H1 (cell line): ENCODE data around the gene S100A11. TPM values are rescaled to one million over a fixed set of nuclear protein-coding genes. Genes with fewer than 3 reads are reported as not detected.

Experiments used
- CBX5 ChIP-seq: fragments of 300-800, 300-1000 bp; sonication (generic); IDR thresholded peaks from 2 replicates; pipeline ENCODE4 v1.7.1; 2016; ENCODE audit warnings: antibody characterized with exemption, low read length, low read depth
- CHD7 ChIP-seq: fragments of 300-600 bp; sonication (generic); IDR thresholded peaks from 2 replicates; pipeline ENCODE4 v1.7.1; 2012; ENCODE audit warnings: low read length, moderate library complexity, mild to moderate bottlenecking, inconsistent platforms; ENCODE audit not compliant: insufficient replicate concordance
- EGR1 ChIP-seq: IDR thresholded peaks from 2 replicates; pipeline ENCODE4 v1.6.1; 2011; ENCODE audit warnings: low read depth, low read length, borderline replicate concordance
- EP300 ChIP-seq, 2 experiments: IDR thresholded peaks; 1 replicate in 1 of 2; 2 replicates in 1 of 2; pipeline ENCODE4 v1.6.1; 2011 to 2012; ENCODE audit warnings: low read depth in 2 of 2, low read length in 2 of 2, mild to moderate bottlenecking in 2 of 2, borderline replicate concordance in 1 of 2, inconsistent platforms in 1 of 2, moderate library complexity in 1 of 2
- EZH2 ChIP-seq: fragments of 200-600 bp; sonication (generic); IDR thresholded peaks from 2 replicates; pipeline ENCODE4 v1.7.1; 2012; ENCODE audit warnings: low read depth, mild to moderate bottlenecking, moderate library complexity, low read length, inconsistent platforms; ENCODE audit not compliant: severe bottlenecking
- HDAC6 ChIP-seq: IDR thresholded peaks from one replicate; pipeline ENCODE4 v1.7.1; 2012; ENCODE audit warnings: low read depth, mild to moderate bottlenecking, inconsistent platforms, low read length, moderate library complexity
- RBBP5 ChIP-seq: IDR thresholded peaks from 2 replicates; pipeline ENCODE4 v1.7.1; 2012; ENCODE audit warnings: low read depth, mild to moderate bottlenecking, inconsistent platforms, low read length, moderate library complexity, borderline replicate concordance
- SP2 ChIP-seq: IDR thresholded peaks from 2 replicates; pipeline ENCODE4 v1.6.1; 2012; ENCODE audit warnings: mild to moderate bottlenecking, low read length, inconsistent platforms
- TAF1 ChIP-seq: IDR thresholded peaks from 2 replicates; pipeline ENCODE4 v1.6.1; 2011; ENCODE audit warnings: mild to moderate bottlenecking, low read depth, low read length
- polyA plus RNA-seq, 7 experiments: library from polyadenylated mRNA; depleted of rRNA in 3 of 7; stranded (reverse) in 5 of 7; unstranded in 2 of 7; fragments of >200 nt in 5 of 7; fragments of 200-250 nt in 2 of 7; gene quantifications; 1 replicate in 5 of 7; 2 replicates in 1 of 7; 4 replicates in 1 of 7; pipeline versions ENCODE4 v1.2.1 to v1.2.3, GENCODE V29; 2011 to 2013; ENCODE audit warnings: missing spikeins in 2 of 7, mixed read lengths in 2 of 7
- total RNA-seq: library from RNA; stranded (reverse); fragmentation: NEBNext Ultra II Directional; extraction: Animal tissue kit (Norgen Biotek cat#: 25700); gene quantifications from 2 replicates; pipeline ENCODE4 v1.2.1, GENCODE V29; 2021

The S100A11 gene
- total and polyA plus RNA-seq, 2 of the 8 experiments (the other 6 are each of a cell fraction or from before 2014, with no cell fraction given) = 120 to 343 TPM

DNA sequence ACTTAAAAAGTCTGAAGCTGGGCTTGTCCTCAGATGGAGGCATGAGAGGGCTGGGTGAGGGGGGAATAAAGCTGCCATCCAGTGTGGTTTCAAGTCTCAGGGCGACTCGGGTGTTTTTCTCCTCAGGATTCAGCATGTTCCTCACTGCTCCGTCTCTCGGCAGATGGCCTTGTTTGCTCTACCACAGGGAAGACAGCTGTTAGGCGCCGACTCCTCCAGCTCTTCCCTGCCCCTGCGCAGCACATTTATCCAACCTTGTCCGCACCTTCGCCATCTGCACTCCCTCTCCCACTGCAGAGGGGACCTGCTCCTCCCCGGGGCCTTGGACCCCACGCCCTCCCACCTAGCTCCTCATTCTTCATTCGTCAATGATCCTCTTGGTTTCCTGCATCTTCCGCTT is 16.6 kb upstream of the S100A11 start (continued):
- no peak for TF ChIP-seq CHD7
- TF ChIP-seq EP300 (IDR thresholded peaks at IDR 0.05; ENCODE audit: borderline replicate concordance in 1 of 2, low read depth in 2 of 2, low read length in 2 of 2) = no peak
- no peak for TF ChIP-seq EZH2
- no peak for TF ChIP-seq EGR1
- no peak for TF ChIP-seq SP2
- TF ChIP-seq RBBP5 = no peak
- TF ChIP-seq CBX5 = no peak
- no peak for TF ChIP-seq TAF1
- no peak for TF ChIP-seq HDAC6
